Kidney epithelial cell (primary cell): ENCODE measurements around the gene UBXN6. TPM values are rescaled to one million over a fixed set of nuclear protein-coding genes. Genes with fewer than 3 reads are reported as not detected.

Experiments
- DNase-seq: peaks from one replicate; pipeline ENCODE4 v3.0.0-alpha.2; 2010; ENCODE audit warnings: low read depth
- H3K27me3 ChIP-seq: 2 replicates; pipeline ENCODE4 v1.6.0; 2011; ENCODE audit warnings: low read length; ENCODE audit not compliant: control insufficient read depth, insufficient read depth
- H3K36me3 ChIP-seq: 2 replicates; pipeline ENCODE4 v1.5.1; 2011; ENCODE audit warnings: low read length; ENCODE audit not compliant: control insufficient read depth, insufficient read depth
- H3K4me3 ChIP-seq: 2 replicates; pipeline ENCODE4 v1.5.1; 2011; ENCODE audit warnings: low read depth, mild to moderate bottlenecking, control low read depth, low read length
- CTCF ChIP-seq: IDR thresholded peaks from 2 replicates; pipeline ENCODE4 v1.5.1; 2011; ENCODE audit warnings: mild to moderate bottlenecking, moderate library complexity, low read length, control low read depth, inconsistent platforms; ENCODE audit not compliant: insufficient read depth, poor library complexity, severe bottlenecking
- total RNA-seq: library from RNA; depleted of rRNA; stranded (reverse); fragments of >200 nt; gene quantifications from 2 replicates; pipeline ENCODE4 v1.2.3, GENCODE V29; 2015

Gene UBXN6
- total RNA-seq, 1 donor from 2014 or later = 62.3 TPM

GRCh38 chr19:4432918-4433506 is 24.6 kb downstream of the UBXN6 start:
- TF ChIP-seq CTCF = no peak
- H3K27me3 ChIP-seq = no peaks in the 10 kb centered on the region
- H3K36me3 ChIP-seq = peaks cover 4% of the 10 kb centered on the region
- no peak overlapping the region for H3K4me3 ChIP-seq
- DNase-seq = no peak

GRCh38 chr19:4431808-4432674 is 25.6 kb downstream of the UBXN6 start:
- no peak overlapping the region for H3K4me3 ChIP-seq
- no peak for TF ChIP-seq CTCF
- H3K27me3 ChIP-seq = no peaks in the 10 kb centered on the region
- DNase-seq = no peak
- H3K36me3 ChIP-seq = peaks cover 4% of the 10 kb centered on the region

- Histone ChIP-seq H3K36me3 (peaks cover 4% of the 10 kb centered on the region), H3K27me3 (no peaks in the 10 kb centered on the region), H3K4me3 (no peak overlapping the region)
- no peak for DNase-seq
- no peak for TF ChIP-seq CTCF
These were observed 26.3 kb downstream of the UBXN6 start for GRCh38 chr19:4431296-4431695.

- no peak overlapping the region for H3K4me3 ChIP-seq
- H3K27me3 ChIP-seq = no peaks in the 10 kb centered on the region
- DNase-seq = no peak
- no peak for TF ChIP-seq CTCF
- H3K36me3 ChIP-seq = peaks cover 4% of the 10 kb centered on the region
These were observed 26.8 kb downstream of the UBXN6 start for GRCh38 chr19:4430760-4431159.

- DNase-seq = no peak
- H3K36me3 ChIP-seq = peaks cover 6% of the 10 kb centered on the region
These were observed 27.8 kb downstream of the UBXN6 start for GRCh38 chr19:4429771-4430171.

More at GRCh38 chr19:4429771-4430171, 27.8 kb downstream of the UBXN6 start:
- Histone ChIP-seq H3K27me3 (no peaks in the 10 kb centered on the region), H3K4me3 (no peak overlapping the region)
- TF ChIP-seq CTCF = no peak
